NAMALWA (cell line): ENCODE measurements around the gene SRP14.
A peak's percentile ranks its signal among the peaks of the same experiment; 100 is the strongest.
"Not testable (repeated sequence)": the region's sequence is repeated elsewhere in the genome, so short reads cannot be mapped to it uniquely, and the experiment has no call there.

ENCODE experiments used
- DNase-seq: peaks from one replicate; pipeline ENCODE4 v3.0.0-alpha.2; 2015; ENCODE audit warnings: low spot score

Gene SRP14

DNA sequence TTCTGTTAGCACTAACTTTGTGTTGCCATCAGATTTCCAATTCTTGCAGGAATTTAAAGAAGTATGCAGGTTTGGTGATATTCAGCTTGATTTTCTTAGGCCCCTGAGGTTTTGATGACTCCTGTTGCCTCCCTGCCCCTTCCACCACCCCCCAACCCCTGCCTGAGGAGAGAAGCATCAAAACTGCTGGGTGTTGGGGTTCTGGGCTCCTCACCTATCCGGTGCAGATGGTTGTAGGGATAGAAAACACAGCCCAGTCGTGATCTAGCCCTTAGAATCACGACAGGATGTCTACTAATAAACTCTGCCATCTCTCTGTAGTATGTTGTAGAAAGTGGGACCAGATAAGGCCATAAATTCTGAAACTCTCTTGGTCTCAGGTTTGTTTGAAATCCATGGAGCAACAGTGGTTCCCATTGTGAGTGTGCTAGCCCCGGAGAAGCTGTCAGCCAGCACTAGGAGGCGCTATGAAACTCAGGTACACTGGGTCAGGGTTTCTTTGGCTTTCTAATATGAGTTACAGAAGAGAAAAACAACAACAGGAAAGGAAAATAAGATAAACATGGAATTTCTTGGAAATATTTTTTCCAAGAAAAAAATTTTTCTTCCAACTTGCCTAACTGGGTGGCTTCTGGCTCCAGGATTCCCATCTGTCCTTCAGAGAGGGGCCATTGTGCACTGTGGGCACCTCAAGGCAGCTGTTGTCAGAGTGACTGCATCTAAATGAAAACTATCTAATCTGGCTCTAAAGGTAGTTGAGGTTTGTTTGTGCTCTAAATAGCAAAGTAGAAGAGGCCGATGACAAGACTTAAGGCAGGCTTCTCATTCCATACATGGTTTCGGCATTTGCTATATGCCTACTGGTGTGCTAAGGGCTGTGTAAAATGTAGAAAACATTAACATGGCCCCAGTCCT lies 8.7 kb downstream of the SRP14 start:
- peak; percentile 34 for DNase-seq

DNA sequence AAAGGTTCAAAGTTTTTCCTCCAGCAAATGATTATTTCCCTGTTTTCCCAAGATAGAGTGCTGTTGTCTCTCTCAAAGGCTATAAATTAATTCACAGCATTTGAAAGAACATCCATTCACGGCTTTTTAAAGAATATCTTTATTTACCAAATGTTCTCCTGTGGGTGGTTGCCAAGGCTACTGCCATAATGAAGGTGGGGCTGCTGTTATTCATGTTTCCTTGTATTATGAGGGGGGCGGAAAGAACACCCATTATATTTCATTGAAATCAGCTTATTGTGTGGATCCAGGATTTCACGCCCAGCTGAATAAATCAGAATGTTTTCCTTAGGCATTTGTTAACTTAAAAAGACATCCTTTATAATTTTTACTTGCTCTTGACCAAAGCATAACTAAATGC lies 10.1 kb downstream of the SRP14 start:
- no peak for DNase-seq

GRCh38 chr15:40028193-40028592 lies 10.8 kb downstream of the SRP14 start:
- DNase-seq: no peak

DNA sequence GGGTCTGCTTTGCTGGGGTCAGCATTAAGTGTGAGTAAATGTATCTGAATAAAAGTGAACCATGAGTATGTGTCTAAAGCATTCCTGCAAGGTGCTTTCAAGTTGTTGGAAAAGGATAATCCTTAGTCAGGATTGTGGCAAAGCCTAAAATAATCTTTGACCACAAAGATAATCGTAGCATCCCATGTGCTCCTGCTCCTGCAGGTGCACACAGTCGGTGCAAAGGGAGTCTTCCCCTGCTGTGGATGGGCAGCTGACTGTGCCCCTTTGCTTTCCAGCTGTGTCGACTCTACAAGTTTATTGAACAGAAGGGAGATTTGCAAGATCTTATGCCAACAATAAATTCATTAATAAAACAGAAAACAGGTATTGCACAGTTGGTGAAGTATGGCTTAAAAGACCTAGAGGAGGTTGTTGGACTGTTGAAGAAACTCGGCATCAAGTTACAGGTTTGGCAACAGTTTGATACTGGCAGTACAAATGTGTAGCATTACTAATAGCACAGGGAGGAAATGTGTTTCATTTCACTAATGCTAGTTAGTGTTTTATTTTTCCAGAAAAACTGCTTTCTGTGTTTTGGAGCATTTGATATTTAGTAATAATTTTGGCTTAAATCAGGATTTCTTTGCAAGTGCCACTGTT lies 22.6 kb downstream of the SRP14 start:
- DNase-seq: no peak

- no peak for DNase-seq
Observed at GRCh38 chr15:40014390-40014789, 24.6 kb downstream of the SRP14 start.

GRCh38 chr15:40013372-40013771 lies 25.6 kb downstream of the SRP14 start:
- not testable (repeated sequence) for DNase-seq

DNA sequence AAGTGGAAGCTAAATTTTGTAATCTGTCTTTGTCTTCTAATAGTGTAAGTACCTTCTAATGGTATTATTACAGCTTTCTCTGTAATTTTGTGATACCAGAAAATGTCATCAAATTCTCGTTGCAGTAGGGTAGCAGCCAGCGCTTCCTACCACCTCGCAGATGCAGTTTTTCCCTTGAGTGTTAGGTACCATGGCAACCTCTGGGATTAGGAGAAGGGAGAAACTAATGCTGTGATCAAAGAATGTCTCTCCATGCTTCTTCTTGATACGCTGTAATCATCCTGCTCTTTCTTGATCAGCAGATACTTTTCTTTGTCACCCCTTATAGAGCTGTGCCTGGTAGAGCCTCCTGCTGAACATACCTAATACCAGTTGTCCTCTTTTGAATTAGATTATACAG lies 27.7 kb downstream of the SRP14 start:
- DNase-seq: no peak

DNA sequence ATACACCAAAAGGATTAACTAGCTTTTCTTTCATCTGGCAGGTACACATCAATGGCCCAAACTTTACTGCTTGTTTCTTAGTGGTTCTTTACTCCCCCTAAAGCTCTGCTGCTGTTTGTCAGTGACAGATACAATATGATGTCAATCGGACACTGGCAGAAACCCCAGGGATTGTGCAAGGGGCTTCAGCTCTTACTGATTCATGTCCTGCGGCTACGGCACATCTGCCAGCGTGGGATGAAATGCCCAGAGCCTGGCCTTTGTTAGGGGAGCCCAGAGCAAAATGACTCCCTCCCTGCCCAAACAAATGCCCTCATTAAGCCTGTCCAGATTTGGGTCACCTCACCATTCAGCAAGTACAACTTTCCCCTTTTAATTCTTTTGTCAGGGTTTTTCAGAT lies 28.3 kb downstream of the SRP14 start:
- DNase-seq: no peak

DNA sequence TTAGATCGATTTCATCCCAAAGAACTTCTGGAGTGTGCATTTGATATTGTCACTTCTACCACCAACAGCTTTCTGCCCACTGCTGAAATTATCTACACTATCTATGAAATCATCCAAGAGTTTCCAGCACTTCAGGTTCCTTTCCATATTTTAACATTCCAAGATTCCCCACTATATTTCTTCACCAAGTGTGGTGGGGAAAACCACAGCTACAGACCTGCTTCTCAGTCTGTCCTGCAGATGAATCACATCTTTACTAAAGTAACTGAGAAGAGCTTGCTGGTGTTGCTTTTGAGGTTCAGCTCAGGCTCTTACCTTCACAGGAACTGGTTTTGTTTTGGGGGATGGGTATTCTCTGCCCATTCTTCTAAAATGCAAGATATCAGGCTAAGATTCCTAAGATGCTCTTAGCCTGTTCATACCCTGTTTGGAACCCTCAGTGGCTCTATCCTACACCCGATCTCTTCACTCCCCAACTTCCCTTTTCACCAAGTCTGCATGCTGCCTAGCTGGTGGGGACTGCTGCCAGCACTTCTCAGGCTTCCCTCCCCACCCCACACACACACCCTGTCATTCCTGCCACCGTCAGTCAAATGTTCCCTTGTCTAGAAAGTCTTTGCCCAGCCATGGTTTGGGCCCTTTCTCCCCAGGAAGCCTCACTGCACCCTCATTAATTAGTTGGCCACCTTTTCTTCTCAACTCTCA lies 30.8 kb downstream of the SRP14 start:
- no peak for DNase-seq

- no peak for DNase-seq
Observed at GRCh38 chr15:40006646-40007045, 32.3 kb downstream of the SRP14 start.

DNA sequence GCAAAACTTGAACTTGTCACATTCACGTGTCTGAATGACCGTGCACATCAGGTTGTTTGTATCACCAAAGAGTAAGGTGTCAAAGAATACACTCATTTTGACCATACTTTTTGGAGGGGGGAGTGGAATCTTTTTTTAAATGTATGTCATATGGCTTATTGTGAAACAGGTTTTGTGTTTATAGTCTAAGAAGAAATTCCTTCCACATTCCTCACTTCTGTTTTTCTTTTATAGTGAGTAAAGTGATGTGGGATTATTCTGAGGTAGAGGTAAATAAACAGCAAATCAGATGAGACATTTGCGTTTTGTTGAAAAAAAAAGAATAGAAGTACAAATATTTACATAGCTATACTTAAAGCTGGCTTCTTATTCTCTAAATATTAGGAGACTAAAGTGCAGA lies 33.0 kb downstream of the SRP14 start:
- no peak for DNase-seq

- DNase-seq: no peak
Observed at GRCh38 chr15:40003116-40003916, 35.7 kb downstream of the SRP14 start.

DNA sequence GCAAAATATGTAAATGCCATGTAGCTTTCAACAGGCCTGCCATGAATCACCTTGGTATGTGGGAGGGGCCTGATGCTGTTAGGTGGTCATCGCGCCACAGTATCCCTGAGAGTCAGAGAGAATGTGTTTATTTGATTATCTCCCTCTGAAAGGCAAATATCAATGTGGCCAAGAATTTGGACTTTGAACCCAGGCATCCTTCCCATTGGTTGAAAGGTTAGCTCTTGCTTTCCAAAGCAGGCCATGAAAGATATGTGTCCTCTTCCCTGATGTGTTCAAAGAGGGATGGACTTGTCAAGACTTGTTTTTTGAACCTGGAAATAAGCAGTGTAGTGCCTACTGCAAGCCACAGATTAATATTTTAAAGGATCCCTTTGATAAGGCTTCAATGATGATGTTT lies 36.7 kb downstream of the SRP14 start:
- no peak for DNase-seq

- DNase-seq: no peak
Observed at GRCh38 chr15:39999538-40000200, 39.3 kb downstream of the SRP14 start.

GRCh38 chr15:39998511-39999077 lies 40.4 kb downstream of the SRP14 start:
- peak; percentile 78 for DNase-seq

DNA sequence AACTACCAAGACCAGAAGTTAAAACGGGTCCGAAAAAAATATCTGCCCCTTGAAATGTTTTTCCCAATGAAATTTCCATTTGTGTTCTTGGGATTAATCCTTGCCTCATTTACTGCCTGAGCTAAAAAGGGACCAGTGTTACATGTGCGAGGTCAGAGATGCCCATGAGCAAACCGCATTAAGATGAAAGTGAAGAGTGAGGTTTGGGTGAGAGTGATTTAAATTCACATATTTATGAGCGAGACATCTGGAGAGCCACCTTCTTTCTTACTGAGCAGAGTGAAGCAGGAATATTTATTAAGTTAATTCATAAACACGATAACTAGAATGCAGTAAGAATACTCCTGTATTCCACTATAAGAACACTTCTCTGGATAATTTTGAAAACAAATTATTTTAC lies 41.3 kb downstream of the SRP14 start:
- peak; percentile 3 for DNase-seq

DNA sequence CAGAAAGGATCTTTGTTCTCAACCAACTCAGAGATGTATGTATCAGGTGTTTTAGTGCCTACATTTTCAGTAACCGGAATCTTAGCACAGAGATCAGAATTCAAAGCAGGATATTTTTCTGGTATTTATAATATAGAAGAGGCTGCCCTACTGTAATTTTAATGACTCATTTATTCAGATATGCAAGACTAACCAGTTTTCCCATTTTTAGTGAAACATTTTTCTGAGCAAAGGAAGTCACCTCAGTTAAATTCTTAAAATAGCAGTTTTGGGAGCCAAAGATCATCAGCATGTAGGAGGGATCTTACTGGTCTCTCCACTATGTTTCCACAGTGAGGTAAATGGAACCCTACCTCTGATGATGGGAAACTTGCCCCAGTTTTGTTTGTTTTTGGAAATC lies 42.0 kb downstream of the SRP14 start:
- DNase-seq: no peak

GRCh38 chr15:39996228-39996627 lies 42.8 kb downstream of the SRP14 start:
- not testable (repeated sequence) for DNase-seq

GRCh38 chr15:39992953-39993352 lies 46.0 kb downstream of the SRP14 start:
- not testable (repeated sequence) for DNase-seq

- DNase-seq: no peak
Observed at GRCh38 chr15:39990706-39991105, 48.3 kb downstream of the SRP14 start.

- no peak for DNase-seq
Observed at GRCh38 chr15:39987821-39988220, 51.2 kb downstream of the SRP14 start.
